Trophoblast cell (in vitro differentiated cells and primary cell): ENCODE results near the gene CADM2.
"Not testable (repeated sequence)": the region's sequence is repeated elsewhere in the genome, so short reads cannot be mapped to it uniquely, and the experiment has no call there.

Source experiments
- DNase-seq, 2 donors: peaks; one replicate each; pipeline ENCODE4 v3.0.0-alpha.2; 2016
- H2AFZ ChIP-seq: 2 replicates; pipeline ENCODE4 v1.6.1; 2013; ENCODE audit warnings: low read length, moderate library complexity, mild to moderate bottlenecking; ENCODE audit not compliant: insufficient read depth, poor library complexity
- H2AK5ac ChIP-seq: 2 replicates; pipeline ENCODE4 v1.6.1; 2013; ENCODE audit warnings: mild to moderate bottlenecking, low read length
- H2BK120ac ChIP-seq: 2 replicates; pipeline ENCODE4 v1.6.1; 2013; ENCODE audit warnings: low read length, mild to moderate bottlenecking, moderate library complexity; ENCODE audit not compliant: insufficient read depth, poor library complexity
- H2BK12ac ChIP-seq: 2 replicates; pipeline ENCODE4 v1.6.1; 2013; ENCODE audit warnings: mild to moderate bottlenecking, low read length, moderate library complexity
- H2BK5ac ChIP-seq: 2 replicates; pipeline ENCODE4 v1.6.1; 2013; ENCODE audit warnings: low read length, low read depth, moderate library complexity, mild to moderate bottlenecking; ENCODE audit not compliant: poor library complexity
- H3K14ac ChIP-seq: 2 replicates; pipeline ENCODE4 v1.6.1; 2013; ENCODE audit warnings: mild to moderate bottlenecking, low read length
- H3K18ac ChIP-seq: 2 replicates; pipeline ENCODE4 v1.6.1; 2013; ENCODE audit warnings: mild to moderate bottlenecking, low read length
- H3K23ac ChIP-seq: 2 replicates; pipeline ENCODE4 v1.6.1; 2013; ENCODE audit warnings: low read length
- H3K27ac ChIP-seq: 2 replicates; pipeline ENCODE4 v1.5.1; 2013; ENCODE audit warnings: low read depth, mild to moderate bottlenecking, inconsistent platforms, low read length, moderate library complexity
- H3K27me3 ChIP-seq: 2 replicates; pipeline ENCODE4 v1.6.1; 2013; ENCODE audit warnings: inconsistent platforms, mild to moderate bottlenecking, low read length, moderate library complexity; ENCODE audit not compliant: insufficient read depth
- H3K36me3 ChIP-seq, 2 experiments: 1 replicate in 1 of 2; 2 replicates in 1 of 2; pipeline ENCODE4 v1.6.1; 2013; ENCODE audit warnings: low read length in 2 of 2, mild to moderate bottlenecking in 2 of 2, moderate library complexity in 1 of 2; ENCODE audit not compliant: insufficient read depth in 2 of 2, control insufficient read depth in 1 of 2
- H3K4ac ChIP-seq: 2 replicates; pipeline ENCODE4 v1.6.1; 2013; ENCODE audit warnings: low read depth, mild to moderate bottlenecking, low read length, moderate library complexity
- H3K4me1 ChIP-seq, 2 experiments: 1 replicate in 1 of 2; 2 replicates in 1 of 2; pipeline ENCODE4 v1.6.1; 2013; ENCODE audit warnings: low read length in 2 of 2, mild to moderate bottlenecking in 2 of 2, moderate library complexity in 1 of 2; ENCODE audit not compliant: insufficient read depth in 2 of 2, control insufficient read depth in 1 of 2
- H3K4me2 ChIP-seq: 2 replicates; pipeline ENCODE4 v1.6.1; 2013; ENCODE audit warnings: inconsistent platforms, mild to moderate bottlenecking, low read length, moderate library complexity
- H3K4me3 ChIP-seq: 2 replicates; pipeline ENCODE4 v1.5.1; 2013; ENCODE audit warnings: mild to moderate bottlenecking, low read depth, low read length, inconsistent platforms
- H3K79me1 ChIP-seq: one replicate; pipeline ENCODE4 v1.6.1; 2013; ENCODE audit warnings: low read length
- H3K79me2 ChIP-seq: 2 replicates; pipeline ENCODE4 v1.6.1; 2013; ENCODE audit warnings: low read length, mild to moderate bottlenecking; ENCODE audit not compliant: control insufficient read depth, insufficient read depth, poor library complexity
- H3K9ac ChIP-seq: 2 replicates; pipeline ENCODE4 v1.6.1; 2013; ENCODE audit warnings: mild to moderate bottlenecking, low read length
- H3K9me3 ChIP-seq: 2 replicates; pipeline ENCODE4 v1.6.1; 2013; ENCODE audit warnings: low read depth, mild to moderate bottlenecking, control low read depth, inconsistent platforms, low read length; ENCODE audit not compliant: insufficient read depth
- H4K12ac ChIP-seq: 2 replicates; pipeline ENCODE4 v1.6.1; 2013; ENCODE audit warnings: low read depth, mild to moderate bottlenecking, low read length, moderate library complexity
- H4K8ac ChIP-seq: 2 replicates; pipeline ENCODE4 v1.6.1; 2013; ENCODE audit warnings: low read depth, mild to moderate bottlenecking, low read length, moderate library complexity
- H4K91ac ChIP-seq: one replicate; pipeline ENCODE4 v1.6.1; 2013; ENCODE audit warnings: low read depth, mild to moderate bottlenecking, low read length, moderate library complexity
- WGBS: extraction: QIAGEN DNeasy Blood & Tissue Kit; methylation state at CpG from one replicate; pipeline ENCODE4 v1.1.7; 2013; ENCODE audit warnings: missing lambda C conversion rate; ENCODE audit not compliant: insufficient read length, insufficient coverage; ENCODE audit errors: extremely low coverage; 5-methylcytosine and 5-hydroxymethylcytosine counted together

Gene CADM2

DNA sequence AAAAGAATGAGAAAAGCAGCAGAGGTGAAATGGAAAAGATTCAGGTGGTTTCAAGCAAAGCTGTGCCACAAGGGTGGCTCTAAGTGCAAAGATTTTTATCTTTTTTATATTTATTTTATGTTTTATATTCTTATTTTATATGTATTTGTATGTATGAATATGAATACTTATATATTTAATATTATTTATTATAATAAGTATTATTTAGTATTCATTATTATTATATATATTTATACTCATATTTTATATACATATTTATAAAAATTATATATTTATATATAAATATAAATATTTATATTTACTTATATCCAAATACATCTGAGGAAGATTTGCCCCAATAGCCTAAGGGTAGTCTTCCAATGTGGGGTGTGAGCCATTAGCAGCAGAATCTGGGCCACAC is 1002.0 kb downstream of the CADM2 start:
- Histone ChIP-seq H2AK5ac (no peak overlapping the region), H3K79me1 (no peaks in the 10 kb centered on the region), H3K4me2 (no peak overlapping the region), H3K79me2 (no peaks in the 10 kb centered on the region), H3K4ac (no peak overlapping the region), H2BK12ac (no peak overlapping the region), H2BK120ac (no peak overlapping the region), H3K18ac (no peak overlapping the region), H2AFZ (no peak overlapping the region), H3K9ac (no peak overlapping the region), H2BK5ac (no peak overlapping the region), H4K91ac (no peak overlapping the region), H4K12ac (no peak overlapping the region), H3K4me1 (no peaks in the 10 kb centered on the region), H3K14ac (no peak overlapping the region), H4K8ac (no peak overlapping the region), H3K9me3 (no peaks in the 10 kb centered on the region), H3K4me3 (no peak overlapping the region), H3K23ac (no peak overlapping the region), H3K27ac (no peak overlapping the region), H3K27me3 (no peaks in the 10 kb centered on the region), H3K36me3 (no peaks in the 10 kb centered on the region)
- DNase-seq = no peak

- no CpG with 5 or more reads among the region's 6 CpGs for WGBS
- Histone ChIP-seq H2AFZ (no peak overlapping the region), H3K18ac (no peak overlapping the region), H2BK120ac (no peak overlapping the region), H3K9ac (no peak overlapping the region), H3K4me3 (no peak overlapping the region), H2AK5ac (no peak overlapping the region), H3K27me3 (no peaks in the 10 kb centered on the region), H3K79me1 (no peaks in the 10 kb centered on the region), H3K9me3 (no peaks in the 10 kb centered on the region), H3K4me1 (no peaks in the 10 kb centered on the region), H2BK5ac (no peak overlapping the region), H4K12ac (no peak overlapping the region), H4K91ac (no peak overlapping the region), H3K14ac (no peak overlapping the region), H4K8ac (no peak overlapping the region), H2BK12ac (no peak overlapping the region), H3K36me3 (no peaks in the 10 kb centered on the region), H3K4ac (no peak overlapping the region), H3K23ac (no peak overlapping the region), H3K4me2 (no peak overlapping the region), H3K79me2 (no peaks in the 10 kb centered on the region), H3K27ac (no peak overlapping the region)
- DNase-seq = no peak
Observed at GRCh38 chr3:85977615-85978338, 1019.0 kb downstream of the CADM2 start.

- no peaks in the 10 kb centered on the region for H3K4me1 ChIP-seq
- no peak overlapping the region for H3K14ac ChIP-seq
- no peak overlapping the region for H2AK5ac ChIP-seq
- H4K12ac ChIP-seq = no peak overlapping the region
- H3K9me3 ChIP-seq = no peaks in the 10 kb centered on the region
- no peak overlapping the region for H4K91ac ChIP-seq
- no peak overlapping the region for H3K18ac ChIP-seq
- no peaks in the 10 kb centered on the region for H3K36me3 ChIP-seq
- no peak overlapping the region for H2BK12ac ChIP-seq
- H3K4me3 ChIP-seq = no peak overlapping the region
- H3K79me1 ChIP-seq = no peaks in the 10 kb centered on the region
- no peaks in the 10 kb centered on the region for H3K27me3 ChIP-seq
- no peak overlapping the region for H4K8ac ChIP-seq
- no peaks in the 10 kb centered on the region for H3K79me2 ChIP-seq
- H3K4ac ChIP-seq = no peak overlapping the region
- H3K4me2 ChIP-seq = no peak overlapping the region
- no peak overlapping the region for H3K9ac ChIP-seq
- H2BK120ac ChIP-seq = no peak overlapping the region
- H3K27ac ChIP-seq = no peak overlapping the region
- DNase-seq = no peak
- H3K23ac ChIP-seq = no peak overlapping the region
- no peak overlapping the region for H2BK5ac ChIP-seq
- no peak overlapping the region for H2AFZ ChIP-seq
Observed at GRCh38 chr3:85979034-85979433, 1020.2 kb downstream of the CADM2 start.

GRCh38 chr3:85989581-85989980 is 1030.8 kb downstream of the CADM2 start:
- not testable (repeated sequence) for H2AK5ac ChIP-seq, H2BK120ac ChIP-seq, H4K12ac ChIP-seq, H3K79me1 ChIP-seq, H3K27ac ChIP-seq, H3K23ac ChIP-seq, H3K79me2 ChIP-seq, H3K14ac ChIP-seq, H3K4ac ChIP-seq, H2BK5ac ChIP-seq, DNase-seq, H3K4me2 ChIP-seq, H2BK12ac ChIP-seq, H3K9ac ChIP-seq, H2AFZ ChIP-seq, H3K36me3 ChIP-seq, H3K4me3 ChIP-seq, H3K18ac ChIP-seq, H3K9me3 ChIP-seq, H3K27me3 ChIP-seq, H4K91ac ChIP-seq, H4K8ac ChIP-seq, H3K4me1 ChIP-seq
- WGBS = no CpG with 5 or more reads among the region's 10 CpGs
